ENCODE measurements around the gene CD6.
A peak's percentile ranks its signal among the peaks of the same experiment; 100 is the strongest.

CD6 gene

GRCh38 chr11:60924906-60925853 lies 46.3 kb upstream of the CD6 start:
- no peak for TF ChIP-seq CTCF (IDR thresholded peaks at IDR 0.05; ENCODE audit: low read depth, low read length)
- DNase-seq (ENCODE audit: low read depth in 2 of 2), result no peak
- H3K4me3 ChIP-seq (replicated peaks in 1 of 2; ENCODE audit: low read depth in 2 of 2, low read length in 2 of 2), result peak overlapping the region; percentile 69 to 80

GRCh38 chr11:60925868-60926267 lies 45.6 kb upstream of the CD6 start:
- peak in 1 of 2 donors; percentile 94 for DNase-seq (ENCODE audit: low read depth in 2 of 2)
- H3K4me3 ChIP-seq (replicated peaks in 1 of 2; ENCODE audit: low read depth in 2 of 2, low read length in 2 of 2), result peak overlapping the region in 1 of 2 donors; percentile 80
- TF ChIP-seq CTCF (IDR thresholded peaks at IDR 0.05; ENCODE audit: low read depth, low read length), result no peak

GRCh38 chr11:60926500-60926899 lies 45.0 kb upstream of the CD6 start:
- H3K4me3 ChIP-seq (replicated peaks in 1 of 2; ENCODE audit: low read depth in 2 of 2, low read length in 2 of 2), result no peak overlapping the region
- TF ChIP-seq CTCF (IDR thresholded peaks at IDR 0.05; ENCODE audit: low read depth, low read length), result no peak
- DNase-seq (ENCODE audit: low read depth in 2 of 2), result no peak

- no peak overlapping the region for H3K4me3 ChIP-seq (replicated peaks in 1 of 2; ENCODE audit: low read depth in 2 of 2, low read length in 2 of 2)
- DNase-seq (ENCODE audit: low read depth in 2 of 2), result no peak
- no peak for TF ChIP-seq CTCF (IDR thresholded peaks at IDR 0.05; ENCODE audit: low read depth, low read length)
Measured at GRCh38 chr11:60927061-60927592, 44.4 kb upstream of the CD6 start.

GRCh38 chr11:60927600-60927999 lies 43.9 kb upstream of the CD6 start:
- TF ChIP-seq CTCF (IDR thresholded peaks at IDR 0.05; ENCODE audit: low read depth, low read length), result no peak
- H3K4me3 ChIP-seq (replicated peaks in 1 of 2; ENCODE audit: low read depth in 2 of 2, low read length in 2 of 2), result no peak overlapping the region
- no peak for DNase-seq (ENCODE audit: low read depth in 2 of 2)

GRCh38 chr11:60928563-60929001 lies 42.9 kb upstream of the CD6 start:
- TF ChIP-seq CTCF (IDR thresholded peaks at IDR 0.05; ENCODE audit: low read depth, low read length), result no peak
- DNase-seq (ENCODE audit: low read depth in 2 of 2), result no peak
- no peak overlapping the region for H3K4me3 ChIP-seq (replicated peaks in 1 of 2; ENCODE audit: low read depth in 2 of 2, low read length in 2 of 2)
